GM18907 (cell line): ENCODE data around the gene CEP170B.
"Not testable (repeated sequence)": the region's sequence is repeated elsewhere in the genome, so short reads cannot be mapped to it uniquely, and the experiment has no call there.

ENCODE experiments used
- ATAC-seq: cut with Tn5 transposase; IDR thresholded peaks from one replicate; pipeline ENCODE4 v1.9.1; 2021; ENCODE audit warnings: mild to moderate bottlenecking, moderate library complexity; ENCODE audit not compliant: unreplicated experiment

The CEP170B gene

DNA sequence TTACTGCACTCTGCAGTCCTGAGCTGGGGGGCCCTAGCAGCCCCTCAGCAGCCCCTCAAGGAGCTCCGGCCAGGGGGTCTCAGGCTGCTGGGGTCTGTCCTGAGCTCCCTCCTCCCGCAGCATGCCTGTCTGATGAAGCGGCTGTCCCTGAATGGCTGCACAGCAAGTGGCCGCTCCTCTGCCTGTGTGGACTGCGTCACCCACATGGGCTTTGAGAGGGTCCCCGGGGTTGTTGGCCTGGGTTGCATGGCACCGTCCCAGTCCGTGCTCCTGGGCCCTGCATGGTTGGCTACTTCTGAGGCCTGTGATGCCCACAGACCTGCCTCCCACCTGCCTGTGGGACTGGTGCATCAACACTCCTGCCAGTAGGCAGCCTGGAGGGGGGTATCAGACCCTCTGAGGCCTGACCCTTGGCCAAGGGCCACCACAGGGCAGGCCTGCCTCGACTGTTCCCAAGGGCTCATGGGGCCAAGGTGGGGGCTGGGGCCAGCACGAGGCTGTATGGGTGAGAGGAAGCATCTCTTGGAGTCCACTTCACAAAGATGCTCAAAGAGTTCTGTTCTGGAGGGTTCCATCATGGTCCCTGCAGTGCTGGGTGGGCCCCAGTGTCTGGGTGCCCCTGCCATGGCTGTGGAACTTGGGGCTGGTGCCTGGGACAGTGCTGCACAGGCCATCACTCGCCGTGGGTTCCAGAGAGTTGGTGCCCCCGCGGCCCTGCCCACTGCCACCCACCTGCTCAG, 12.2 kb downstream of the CEP170B start:
- no peak for ATAC-seq

- ATAC-seq = no peak
Measured at GRCh38 chr14:104877806-104878550, 12.9 kb downstream of the CEP170B start.

- no peak for ATAC-seq
Measured at GRCh38 chr14:104878582-104878981, 13.5 kb downstream of the CEP170B start.

DNA sequence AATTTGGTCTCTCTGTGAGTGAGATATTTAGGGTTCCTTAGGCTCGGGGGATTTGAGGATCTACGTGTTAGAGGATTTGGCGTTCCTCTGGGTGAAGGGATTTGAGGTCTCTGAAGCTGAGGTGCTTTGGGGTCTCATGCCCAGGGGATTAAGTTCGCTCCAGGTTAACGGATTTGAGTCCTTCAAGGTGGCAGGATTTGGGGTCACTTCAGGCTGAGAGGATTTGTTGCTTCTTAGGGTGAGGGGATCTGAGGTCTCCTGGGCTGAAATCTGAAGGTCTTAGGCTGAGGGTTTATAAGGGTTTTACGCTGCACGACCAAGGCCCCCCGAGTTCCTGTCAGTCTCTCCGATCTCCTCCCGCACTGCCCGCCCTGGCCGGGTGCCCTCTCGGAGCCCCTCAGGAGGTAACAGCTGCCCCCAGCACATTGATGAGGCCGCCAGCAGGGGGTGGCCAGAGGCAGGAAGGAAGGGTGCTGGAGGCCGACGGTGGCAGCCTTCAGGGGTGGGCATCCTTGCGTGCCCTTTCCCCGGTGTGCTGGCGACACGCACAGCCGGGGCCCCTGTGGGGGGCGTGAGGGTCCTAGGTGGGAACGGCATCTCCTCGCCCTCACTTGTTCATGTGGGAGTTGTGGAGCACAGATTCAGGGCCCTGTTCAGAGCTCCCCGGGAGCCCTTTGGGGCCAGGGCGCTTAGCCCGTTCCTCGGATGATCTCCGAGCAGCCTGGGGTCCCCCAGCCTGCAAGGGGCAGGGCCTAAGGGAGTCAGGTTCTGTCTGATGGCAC, 14.3 kb downstream of the CEP170B start:
- ATAC-seq = no peak

- no peak for ATAC-seq
Measured at GRCh38 chr14:104879983-104880565, 15.0 kb downstream of the CEP170B start.

DNA sequence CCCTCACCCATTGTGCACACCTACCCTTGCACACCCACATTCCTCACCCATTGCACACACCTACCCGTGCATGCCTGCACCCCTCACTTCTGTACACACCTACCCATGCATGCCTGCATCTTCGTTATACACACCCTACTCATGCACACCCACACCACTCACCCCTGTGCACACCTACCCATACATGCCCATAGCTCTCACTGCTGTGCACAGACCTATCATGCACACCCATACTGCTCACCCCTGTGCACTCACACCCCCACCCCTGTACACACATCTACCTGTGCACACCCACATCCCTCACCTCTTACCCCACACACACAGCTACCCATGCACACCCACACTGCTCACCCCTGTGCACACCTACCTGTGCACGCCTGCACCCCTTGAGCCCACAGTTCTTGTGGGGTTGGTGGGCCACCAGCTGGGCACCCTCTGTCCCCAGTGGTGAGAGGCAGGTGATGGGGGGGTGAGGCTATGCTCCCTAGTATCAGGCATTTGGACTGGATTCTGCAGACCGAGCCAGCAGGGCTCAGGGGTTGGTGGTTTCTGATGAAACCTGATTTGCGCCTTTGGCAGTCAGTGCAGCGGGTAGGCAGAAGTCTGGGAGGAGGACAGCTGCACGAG, 15.6 kb downstream of the CEP170B start:
- no peak for ATAC-seq

DNA sequence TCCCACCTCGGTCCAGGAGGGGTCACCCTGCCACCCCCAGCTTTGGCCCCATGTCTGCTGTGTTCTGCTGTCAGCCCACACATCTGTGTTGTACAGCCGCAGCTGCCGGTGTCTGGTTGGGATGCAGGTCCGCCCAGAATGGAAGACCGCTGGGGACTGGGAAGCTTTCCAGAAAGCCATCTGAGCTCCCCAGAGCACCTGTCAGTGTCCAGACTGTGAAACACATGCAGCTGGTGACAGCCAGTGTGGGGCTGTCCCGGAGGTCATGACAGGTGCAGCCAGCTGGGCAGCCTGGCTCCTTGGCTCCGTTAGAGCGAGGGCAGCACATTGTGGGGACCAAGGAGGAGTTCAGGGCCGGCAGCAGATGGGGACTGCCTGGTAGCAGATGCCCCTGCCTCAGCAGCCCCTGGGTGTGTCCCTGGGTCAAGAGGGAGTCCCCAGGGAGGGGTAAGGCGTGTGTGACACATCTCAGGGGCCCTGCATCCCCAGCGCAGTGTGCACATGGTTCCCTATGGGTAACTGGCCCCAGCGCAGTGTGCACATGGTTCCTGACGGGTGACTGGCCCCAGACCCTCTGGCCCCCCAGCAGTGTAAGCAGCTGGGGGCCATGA, 16.4 kb downstream of the CEP170B start:
- no peak for ATAC-seq

DNA sequence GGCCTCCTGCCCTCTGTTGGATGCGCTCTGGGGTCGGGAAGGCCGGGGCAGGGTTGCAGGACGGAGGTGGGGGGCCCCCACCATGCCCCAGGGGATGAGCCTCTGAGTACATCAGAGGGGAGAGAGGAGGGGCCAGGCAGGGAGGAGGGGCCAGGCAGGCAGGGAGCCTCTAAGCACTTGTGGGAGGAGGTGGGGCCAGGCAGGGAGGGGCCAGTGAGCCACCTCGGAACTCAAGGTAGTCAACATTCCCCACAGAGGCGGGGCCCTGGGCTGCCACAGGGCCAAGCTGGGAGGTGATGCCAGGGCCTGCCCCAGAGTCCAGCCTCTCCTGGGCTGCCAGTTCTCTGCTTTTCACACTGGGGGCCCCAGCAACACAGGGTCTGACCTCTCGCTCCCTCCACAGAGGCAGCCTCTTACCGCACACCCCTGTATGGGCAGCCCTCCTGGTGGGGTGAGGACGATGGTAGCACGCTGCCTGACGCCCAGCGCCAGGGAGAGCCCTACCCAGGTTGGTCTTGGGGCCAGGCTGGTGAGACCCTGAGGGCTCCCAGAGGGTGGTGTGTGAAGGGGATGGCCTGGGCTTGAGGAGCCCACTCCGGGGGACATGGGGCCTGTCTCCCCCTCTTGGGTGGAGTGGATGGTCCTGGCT, 17.4 kb downstream of the CEP170B start:
- ATAC-seq = no peak

GRCh38 chr14:104882991-104883660, 18.1 kb downstream of the CEP170B start:
- no peak for ATAC-seq

DNA sequence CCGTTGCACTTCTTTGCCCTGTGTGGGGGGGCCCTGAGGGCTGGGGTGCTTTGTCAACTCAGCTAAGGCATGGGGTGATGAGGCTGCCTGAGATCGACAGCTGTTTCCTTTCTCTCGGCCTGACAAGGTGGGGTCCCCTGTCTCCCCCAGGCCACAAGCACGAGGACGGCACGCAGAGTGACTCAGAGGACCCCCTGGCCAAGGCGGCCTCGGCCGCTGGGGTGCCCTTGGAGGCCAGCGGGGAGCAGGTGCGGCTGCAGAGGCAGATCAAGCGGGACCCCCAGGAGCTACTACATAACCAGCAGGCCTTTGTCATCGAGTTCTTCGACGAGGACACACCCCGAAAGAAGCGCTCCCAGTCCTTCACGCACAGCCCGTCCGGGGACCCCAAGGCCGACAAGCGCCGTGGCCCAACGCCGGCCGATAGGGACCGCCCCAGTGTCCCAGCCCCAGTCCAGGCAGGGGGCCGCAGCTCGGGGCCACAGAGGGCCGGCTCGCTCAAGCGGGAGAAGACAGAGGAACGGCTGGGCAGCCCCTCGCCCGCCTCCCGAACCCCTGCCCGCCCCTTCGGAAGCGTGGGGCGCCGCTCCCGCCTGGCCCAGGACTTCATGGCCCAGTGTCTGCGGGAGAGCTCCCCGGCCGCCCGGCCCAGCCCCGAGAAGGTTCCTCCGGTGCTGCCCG, 18.8 kb downstream of the CEP170B start:
- ATAC-seq = no peak

GRCh38 chr14:104884381-104884780, 19.3 kb downstream of the CEP170B start:
- not testable (repeated sequence) for ATAC-seq

- no peak for ATAC-seq
Measured at GRCh38 chr14:104885031-104885972, 20.2 kb downstream of the CEP170B start.

GRCh38 chr14:104885973-104886689, 21.1 kb downstream of the CEP170B start:
- ATAC-seq = no peak

GRCh38 chr14:104886690-104887622, 21.9 kb downstream of the CEP170B start:
- ATAC-seq = no peak

GRCh38 chr14:104887623-104888488, 22.8 kb downstream of the CEP170B start:
- ATAC-seq = no peak
